NCI-H2196 treated with DMSO at 0.1 percent for 48 hours (cell line): ENCODE results near the gene GAS7.

Source experiments
- DNase-seq: peaks from one replicate; lab custom pipeline; 2025; ENCODE audit not compliant: unreplicated experiment; lab: John Stamatoyannopoulos, UW

The GAS7 gene

DNA sequence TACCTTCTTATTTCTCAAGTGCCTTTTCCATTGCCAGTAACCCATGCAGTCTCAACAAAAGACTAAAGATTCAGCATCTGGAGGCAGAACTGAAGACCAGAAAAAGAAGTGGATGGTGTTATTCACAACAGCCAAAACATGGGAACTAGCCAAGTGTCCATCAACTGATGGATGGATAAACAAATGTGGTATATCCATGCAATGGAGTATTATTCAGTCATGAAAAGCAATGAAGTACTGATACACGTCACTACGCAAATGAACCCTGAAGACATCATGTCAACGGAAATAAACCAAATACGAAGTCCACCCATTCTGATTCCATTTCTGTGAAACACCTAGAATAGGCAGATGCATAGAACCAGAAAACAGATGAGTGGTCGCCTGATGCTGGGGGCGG, 25.6 kb downstream of the GAS7 start:
- no peak for DNase-seq

DNA sequence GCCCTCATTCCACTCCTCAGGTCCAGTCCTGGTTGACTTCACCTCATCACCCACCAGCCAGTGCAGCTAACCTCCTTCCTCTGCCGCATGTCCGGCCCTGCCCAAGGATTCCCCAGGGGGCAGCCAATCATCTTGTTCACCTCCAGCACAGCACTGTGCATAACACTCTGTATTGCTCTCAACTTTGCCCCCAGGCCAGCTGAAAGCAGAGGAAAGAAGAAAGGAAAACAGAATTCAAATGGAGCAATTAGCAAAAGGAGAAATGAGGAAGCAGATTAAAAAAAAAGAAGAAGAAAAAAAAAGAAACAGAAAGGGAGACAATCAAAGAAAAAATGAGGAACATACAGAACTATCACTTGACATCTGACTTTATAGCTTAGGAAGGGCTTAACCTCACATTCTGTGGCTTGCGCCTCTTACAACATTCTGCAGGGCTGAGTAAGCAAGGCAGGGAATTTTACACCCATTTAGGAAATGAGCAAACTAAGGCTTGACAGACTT, 26.1 kb downstream of the GAS7 start:
- no peak for DNase-seq

DNA sequence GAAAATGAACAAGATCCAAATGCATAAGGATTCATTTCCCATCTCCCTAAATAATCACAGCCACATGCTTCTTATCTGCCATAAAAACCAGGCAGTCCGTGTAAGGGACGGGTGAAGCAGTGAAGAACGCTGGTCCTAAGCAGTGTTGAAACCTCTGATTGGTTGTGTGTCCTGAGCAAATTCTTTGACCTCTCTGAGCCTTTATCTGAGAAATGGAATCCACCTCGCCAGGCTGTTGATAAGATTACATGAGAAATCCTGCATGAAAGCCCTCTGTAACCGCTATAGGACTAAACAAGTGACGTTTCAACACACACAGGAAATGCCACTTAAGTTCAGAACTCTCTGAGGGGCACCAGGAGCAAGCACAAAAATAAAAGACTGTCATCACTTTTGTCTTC, 26.8 kb downstream of the GAS7 start:
- DNase-seq = no peak

DNA sequence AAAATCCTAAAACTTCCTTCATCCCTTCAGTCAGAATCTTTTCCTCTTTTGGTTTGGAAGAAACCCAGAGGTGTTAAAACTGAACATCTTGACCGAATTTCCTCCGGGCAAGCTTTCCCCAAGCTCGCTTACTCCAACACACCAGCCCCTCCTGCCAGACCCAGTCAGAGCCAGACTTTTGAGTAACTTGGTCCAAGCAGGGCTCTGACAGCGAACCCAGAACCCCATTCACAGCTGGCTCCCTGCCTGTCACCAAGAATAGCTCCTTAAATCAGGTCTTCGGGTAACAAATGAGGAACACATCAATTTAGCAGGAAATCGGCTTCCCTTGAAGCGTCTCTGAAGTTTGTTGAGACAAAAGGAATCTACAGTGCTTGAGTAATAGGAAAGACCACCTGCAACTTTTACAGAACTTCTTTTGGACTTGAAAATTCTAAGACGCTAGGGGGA, 27.3 kb downstream of the GAS7 start:
- no peak for DNase-seq

DNA sequence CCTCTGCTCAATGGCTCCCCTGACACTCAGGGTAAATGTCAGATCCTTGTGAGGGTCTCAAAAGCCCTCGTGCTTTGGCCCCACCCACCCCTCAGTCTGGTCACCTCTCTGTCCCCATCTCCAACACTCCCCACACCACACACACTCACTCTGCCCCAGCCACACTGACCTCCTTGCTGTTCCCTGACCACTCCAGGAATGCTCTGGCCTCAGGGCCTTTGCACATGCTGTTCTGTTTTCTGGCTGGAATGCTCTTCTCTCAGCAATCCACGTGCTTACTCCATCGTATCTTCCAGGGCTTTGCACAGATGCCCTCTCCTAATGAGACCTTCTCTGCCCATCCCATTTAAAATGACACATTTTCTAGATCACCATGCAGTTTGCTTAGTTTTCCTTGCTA, 28.2 kb downstream of the GAS7 start:
- DNase-seq = no peak

DNA sequence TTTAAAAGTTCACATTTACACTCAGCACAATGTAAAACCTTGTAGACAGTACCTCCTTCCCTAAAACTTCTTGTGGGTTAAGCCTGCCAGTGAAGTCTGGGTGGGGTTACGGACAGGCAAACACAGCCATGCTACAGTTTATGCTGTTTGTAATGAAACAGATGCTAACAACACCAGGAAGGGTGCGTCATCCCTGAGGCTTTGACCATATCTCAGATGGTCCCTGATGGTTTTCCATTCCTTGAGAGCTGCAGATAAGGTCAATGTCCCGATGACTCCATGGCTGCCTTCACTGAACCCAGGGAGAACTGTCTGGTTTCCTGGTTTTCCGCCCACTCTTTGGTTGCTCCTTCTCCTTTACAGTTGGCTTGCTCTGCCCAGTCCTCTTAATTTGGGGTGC, 29.1 kb downstream of the GAS7 start:
- DNase-seq = no peak

DNA sequence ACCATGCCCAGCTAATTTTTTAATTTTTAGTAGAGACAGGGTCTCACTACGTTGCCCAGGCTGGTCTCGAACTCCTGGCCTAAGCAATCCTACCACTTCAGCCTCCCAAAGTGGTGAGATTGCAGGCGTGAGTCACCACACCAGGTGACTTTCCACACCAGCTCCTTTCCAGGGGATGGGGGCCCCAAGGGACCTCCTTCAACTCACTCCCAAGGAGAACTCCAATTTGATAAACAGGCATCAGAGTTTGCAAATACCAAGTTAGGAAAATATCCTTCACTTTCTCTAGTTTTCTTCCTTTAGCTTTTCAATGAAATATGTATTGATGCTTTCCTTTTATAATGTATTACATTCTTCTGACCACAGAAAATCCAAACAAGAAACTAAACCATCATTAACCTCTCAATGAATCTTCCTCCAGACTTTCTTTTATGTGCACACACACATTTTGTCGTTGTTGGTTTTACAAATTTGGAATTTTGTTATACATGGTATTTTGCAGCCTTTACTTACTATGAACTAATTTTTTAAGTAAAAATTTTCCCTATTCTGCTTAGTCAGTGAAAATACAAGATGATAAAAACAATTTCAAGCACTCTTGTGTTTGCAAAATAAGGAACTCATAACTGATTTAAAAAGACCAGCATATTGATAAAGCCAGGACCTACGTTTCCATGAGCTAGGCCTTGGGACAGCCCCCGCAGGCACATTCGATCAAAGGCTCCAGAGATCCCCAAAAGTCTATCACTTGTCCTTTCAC, 32.0 kb downstream of the GAS7 start:
- no peak for DNase-seq

DNA sequence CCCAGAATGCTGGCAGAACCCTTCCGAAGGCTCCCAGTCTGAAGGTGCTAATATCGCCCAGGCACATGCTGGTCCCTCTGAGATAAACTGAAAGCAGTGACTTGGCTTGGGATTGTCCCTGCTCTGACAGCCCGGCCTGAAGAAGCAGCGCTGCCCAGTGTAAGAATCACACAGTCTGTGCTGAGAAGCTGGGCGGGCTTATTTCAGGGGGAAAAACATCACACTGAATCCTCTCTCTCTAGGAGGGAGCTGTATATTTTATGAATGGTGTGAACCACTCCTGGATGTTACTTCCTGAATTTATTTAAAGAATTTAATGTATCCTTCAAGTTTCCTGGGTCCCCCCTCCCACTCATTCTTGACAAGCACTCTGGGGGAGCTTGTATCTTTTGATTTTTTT, 36.3 kb downstream of the GAS7 start:
- no peak for DNase-seq

DNA sequence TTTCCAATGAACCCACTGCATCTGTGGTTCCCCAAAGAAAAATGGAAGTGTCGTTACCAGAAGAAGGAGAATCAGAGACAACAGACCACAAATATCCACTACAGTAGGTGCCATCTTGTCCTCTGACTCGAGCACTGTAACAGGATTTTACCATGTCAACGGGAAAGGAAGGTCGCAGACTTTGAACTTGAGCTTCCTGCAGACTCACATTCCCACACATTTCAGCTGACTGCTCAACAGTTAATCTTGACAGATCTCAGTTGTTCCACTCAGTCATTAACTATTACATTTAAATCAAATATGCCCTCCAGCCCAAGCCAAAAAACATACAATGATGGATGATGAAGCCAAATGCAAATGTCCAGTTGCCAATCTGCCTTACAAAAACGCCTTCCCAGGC, 37.0 kb downstream of the GAS7 start:
- DNase-seq = no peak

DNA sequence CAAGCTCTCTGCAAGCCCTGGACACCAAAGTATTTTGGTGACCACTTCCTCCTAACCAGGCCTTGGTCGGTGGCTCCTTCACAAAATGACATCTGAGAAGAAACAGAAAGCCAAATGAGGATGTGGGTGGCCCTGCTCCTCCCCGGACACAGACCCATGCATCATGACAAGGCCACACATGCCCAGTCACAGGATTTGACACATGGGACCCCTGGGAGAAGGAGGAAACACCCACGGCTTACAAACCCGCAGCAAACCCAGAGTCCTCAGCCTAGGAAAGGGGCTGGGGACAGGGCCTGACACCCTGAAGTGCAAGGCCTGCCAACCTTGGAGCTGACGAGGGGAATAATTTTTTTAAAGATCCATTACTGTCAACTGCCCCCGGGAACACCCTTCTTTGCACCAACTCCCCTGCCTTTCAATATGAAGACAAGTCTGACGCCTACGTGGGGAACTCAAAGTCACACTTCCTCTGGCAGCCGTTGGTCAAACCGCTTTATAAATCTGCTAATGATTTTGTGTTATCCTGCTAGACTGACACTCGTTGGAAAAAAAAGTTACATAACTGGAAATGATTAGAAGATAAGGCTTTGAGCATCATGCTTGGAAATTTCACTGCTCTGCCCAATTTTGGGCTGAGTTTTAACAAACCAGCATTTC, 41.3 kb downstream of the GAS7 start:
- DNase-seq = no peak

DNA sequence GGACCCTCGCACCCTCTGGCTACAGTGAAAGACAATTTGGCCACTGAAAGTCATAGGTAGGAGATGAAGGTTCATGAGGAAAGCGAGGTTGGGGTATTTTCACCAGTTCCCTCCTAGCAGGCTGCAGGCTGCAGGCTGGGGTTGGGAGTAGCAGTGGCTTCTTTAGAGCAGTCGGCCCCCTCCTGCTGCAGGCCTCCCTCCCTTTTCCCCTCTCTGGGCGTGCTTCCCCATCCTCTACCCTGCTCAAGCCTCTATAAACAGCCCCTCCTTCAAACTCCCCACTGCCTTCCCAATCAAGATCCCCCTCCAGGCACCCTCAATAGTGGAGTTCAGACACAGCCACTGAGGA, 41.8 kb downstream of the GAS7 start:
- DNase-seq = no peak

DNA sequence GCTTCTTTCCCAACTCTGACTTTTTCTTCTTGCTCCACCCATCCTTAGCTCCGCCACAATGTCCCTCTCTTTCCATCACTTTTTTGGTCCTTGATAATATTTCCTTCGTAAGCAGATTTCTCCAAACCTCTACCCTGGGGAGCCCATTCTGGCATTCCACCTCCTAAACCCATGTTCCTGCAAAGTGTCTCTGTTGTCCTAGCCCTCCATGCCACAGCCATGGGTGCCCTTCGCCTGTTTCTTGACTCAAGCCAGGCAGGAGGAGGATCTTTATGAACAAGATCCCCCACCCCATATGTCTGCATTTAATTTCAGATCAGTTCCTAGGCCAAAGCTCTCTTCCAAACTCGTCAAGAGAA, 42.4 kb downstream of the GAS7 start:
- DNase-seq = no peak

DNA sequence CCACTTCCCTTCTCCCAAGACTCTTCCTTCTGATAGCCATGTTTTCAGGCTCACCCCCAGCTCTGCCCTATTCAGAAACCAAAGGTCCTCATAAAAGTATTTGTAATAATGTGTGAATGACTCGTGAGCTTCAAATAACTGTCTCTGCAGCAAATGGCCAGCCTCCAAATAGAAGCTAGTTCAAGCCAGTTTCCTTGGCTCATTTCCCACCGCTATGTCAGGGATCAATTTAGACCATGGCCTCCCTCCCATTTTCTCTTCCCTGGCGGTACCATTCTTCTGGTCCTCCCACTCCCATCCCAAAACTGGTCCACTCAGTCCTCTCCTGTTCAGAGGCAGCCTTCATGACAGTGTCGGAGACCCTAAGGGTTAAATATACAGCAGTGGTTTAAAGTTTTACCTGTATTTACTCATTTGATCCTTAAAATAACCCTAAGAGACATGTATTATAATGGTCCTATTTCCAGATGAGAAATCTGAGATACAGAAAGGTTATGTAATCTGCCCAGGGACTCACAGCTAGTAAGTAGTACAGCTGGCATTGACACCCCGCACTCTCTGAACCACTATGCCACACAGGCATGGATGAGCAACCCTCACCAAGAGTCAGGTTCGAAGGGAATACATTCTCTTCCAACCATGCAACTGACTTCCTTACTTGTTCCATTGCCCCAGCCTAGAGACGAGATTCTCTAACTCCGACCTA, 42.9 kb downstream of the GAS7 start:
- no peak for DNase-seq

DNA sequence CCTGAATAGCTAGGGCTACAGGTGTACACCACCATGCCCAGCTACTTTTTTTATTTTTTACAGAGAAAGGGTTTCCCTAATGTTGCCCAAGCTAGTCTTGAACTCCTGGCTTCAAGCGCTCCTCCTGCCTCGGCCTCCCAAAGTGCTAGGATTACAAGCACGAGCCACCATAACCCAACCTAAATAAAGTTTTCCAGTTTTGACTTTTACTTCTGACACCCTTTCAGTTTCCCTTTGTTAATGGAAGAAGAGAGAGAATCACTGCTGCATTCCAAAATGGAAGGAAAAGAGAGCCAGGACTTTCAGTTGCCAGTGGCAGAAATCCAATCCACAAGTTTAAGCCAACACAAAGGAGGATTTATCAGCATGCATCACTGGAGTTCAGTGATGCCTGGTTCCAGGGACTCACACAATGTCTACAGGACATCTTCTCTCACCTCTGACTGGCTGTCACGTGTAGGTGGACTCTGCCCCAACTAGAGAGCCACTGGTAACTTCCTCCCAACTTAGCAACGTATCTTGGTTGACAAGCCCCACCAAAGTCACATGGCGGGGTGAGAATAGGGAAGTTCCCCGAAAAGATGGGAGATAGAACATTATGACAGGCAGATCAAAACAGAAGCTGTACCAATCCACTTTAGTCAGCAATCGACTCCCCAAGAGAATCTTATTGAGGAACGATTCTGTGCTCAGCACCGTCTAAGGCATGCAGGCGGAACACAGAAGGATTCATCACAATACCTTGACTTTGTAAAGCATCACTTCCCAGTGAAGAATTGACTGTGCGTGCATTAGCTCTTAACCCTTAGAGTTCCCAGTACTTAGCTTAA, 46.5 kb downstream of the GAS7 start:
- DNase-seq = no peak

DNA sequence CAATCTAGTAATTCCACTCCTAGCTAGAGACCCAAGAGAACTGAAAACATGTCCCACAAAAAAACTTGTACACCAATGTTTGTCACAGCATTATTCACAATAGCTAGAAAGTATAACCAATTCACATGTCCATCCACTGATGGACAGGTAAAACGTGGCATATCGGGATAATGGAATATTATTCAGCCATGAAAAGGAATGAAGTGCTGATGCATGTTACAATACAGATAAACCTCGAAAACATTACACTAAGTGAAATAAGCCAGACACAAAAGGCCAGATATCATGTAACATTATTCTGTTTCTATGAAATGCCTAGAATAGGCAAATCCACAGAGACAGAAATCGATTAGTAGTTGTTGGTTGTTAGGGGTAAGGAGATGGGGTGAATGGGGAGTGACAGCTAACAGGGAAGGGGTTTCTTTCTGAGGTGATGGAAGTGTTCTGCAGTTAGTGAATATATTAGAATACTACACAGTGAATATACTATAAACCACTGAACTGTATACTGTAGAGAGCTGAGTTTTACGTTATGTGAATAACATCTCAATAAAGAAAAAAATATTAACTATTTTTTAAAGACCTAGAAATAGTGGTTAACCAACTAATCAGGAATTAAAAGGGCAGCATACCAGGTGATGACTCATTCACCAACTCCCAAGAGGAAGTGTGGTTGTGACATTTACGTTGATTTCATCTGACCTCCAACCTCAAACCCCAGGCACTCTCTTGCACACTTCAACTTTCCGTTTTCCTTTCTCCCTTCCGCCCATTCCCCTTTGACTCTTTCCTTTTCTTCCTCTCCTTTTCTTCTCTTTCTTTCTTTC, 48.6 kb downstream of the GAS7 start:
- DNase-seq = no peak

DNA sequence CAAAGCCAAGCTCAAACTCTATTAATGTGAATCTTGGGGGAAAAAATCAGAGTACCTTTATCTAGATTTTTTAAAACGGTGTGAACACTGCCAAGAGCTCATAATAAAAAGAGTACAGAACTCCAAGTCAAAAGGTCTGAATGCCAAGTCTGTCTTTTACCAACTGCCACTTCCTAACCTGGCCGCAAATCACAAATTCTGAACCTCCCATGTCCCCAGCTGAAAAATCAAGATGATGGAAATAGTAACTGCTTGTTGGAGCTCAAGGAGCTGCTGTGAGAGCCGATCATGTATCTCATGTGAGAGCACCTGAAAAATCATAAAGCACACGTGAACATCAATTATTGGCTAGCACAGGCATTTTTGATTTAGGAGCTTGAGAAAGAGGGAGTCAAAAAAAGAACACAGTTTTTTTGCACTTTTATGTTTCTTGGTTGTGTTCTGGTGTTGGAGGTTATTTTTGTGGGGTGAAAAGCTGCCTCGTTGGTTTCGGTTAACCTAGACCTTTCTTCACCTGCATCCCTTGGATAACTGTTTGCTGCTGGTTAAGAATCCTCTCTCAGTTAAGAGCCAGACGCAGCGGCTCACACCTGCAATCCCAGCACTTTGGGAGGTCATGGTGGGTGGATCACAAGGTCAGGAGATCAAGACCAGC, 50.5 kb downstream of the GAS7 start:
- no peak for DNase-seq

DNA sequence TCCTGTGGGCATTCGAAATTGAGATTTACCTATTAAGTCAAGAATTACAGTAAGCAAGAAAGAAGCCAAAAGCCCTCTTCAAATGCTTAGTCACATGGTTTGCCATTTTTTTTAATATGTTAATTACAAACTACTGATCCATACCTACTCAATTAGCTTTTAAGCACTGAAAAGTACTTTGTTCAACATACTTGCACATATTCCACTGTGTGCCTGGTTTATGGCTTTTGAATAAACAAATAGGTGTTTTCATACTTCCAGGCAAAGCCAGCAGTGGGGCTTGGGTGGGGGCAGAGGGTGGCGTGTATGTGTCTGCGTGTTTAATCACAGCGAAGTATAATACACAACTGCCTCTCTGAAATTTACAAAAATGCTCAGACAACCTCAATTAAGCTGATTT, 51.4 kb downstream of the GAS7 start:
- DNase-seq = no peak

DNA sequence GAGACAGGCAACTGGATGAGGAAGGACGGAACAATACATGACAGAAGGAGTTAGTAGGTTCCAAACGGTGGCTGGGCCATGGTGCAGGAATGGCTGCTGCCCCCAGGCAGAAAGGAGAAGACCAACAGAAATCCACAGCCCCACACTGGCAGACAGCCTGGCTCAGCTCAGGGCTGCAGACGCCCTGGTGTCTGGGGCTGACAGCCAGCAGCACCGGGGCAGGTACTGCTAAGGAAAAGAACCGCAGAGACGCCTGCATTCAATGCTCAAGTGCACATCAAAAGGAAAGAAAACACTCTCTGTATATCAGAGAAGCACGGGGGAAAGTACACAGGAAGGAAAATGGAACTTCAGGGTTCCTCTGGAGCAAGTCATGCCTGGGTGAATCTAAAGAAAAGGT, 53.4 kb downstream of the GAS7 start:
- no peak for DNase-seq

DNA sequence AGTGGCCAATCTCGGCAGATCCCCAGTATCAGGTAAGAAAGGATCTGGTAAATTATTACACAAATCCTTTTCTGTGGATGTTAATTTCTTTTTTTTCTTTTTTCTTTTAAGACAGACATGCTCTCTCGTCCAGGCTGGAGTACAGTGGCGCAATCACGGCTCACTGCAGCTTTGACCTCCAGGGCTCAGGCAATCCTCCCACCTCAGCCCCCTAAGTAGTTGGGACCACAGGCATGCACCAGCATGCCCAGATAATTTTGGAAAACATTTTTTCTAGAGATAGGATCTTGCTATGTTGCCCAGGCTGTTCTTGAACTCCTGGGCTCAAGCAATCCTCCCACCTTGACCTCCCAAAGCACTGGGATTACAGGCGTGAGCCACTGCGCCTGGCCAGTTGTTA, 54.0 kb downstream of the GAS7 start:
- DNase-seq = no peak

DNA sequence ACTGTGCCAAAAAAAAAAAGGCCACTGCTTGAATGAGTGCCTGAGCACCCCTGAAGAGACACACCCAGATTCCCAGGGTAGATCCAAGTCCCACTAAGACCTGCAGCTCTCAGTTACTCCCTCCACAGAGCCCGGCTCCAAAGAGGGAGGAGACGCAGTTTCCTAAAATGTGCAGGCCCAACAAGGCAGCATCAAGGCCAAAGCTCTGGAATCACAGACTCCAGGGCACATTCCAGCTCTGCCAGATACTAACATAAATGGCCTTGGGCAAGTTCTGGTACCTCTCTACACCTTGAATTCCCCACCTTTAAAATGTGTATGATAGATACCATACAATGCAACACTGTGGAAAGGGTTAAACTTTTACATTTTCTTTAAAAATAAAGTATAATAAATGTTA, 57.0 kb downstream of the GAS7 start:
- no peak for DNase-seq
